Liver (tissue), 9 donors: ENCODE measurements around the gene CEMIP. TPM values are rescaled to one million over a fixed set of nuclear protein-coding genes. Genes with fewer than 3 reads are reported as not detected.

ENCODE experiments used
- DNase-seq: peaks from one replicate; pipeline ENCODE4 v3.0.0-alpha.2; 2017; ENCODE audit warnings: low spot score
- H3K27ac ChIP-seq, 2 donors: one replicate each; pipeline ENCODE4 v1.7.0; 2013; ENCODE audit warnings: inconsistent platforms in 2 of 2, low read length in 2 of 2, control low read depth in 1 of 2, low read depth in 1 of 2, mild to moderate bottlenecking in 1 of 2
- H3K27me3 ChIP-seq, 4 donors: one replicate each; pipeline versions ENCODE4 v1.6.1 to v1.7.0; 2013; ENCODE audit warnings: low read length in 3 of 4, inconsistent platforms in 1 of 4, mild to moderate bottlenecking in 1 of 4, moderate library complexity in 1 of 4; ENCODE audit not compliant: control insufficient read depth in 4 of 4, insufficient read depth in 4 of 4
- H3K36me3 ChIP-seq, 4 donors: one replicate each; pipeline versions ENCODE4 v1.6.1 to v1.7.0; 2013; ENCODE audit warnings: low read length in 3 of 4, mild to moderate bottlenecking in 3 of 4, low read depth in 1 of 4, moderate library complexity in 1 of 4; ENCODE audit not compliant: control insufficient read depth in 4 of 4, insufficient read depth in 3 of 4
- H3K4me1 ChIP-seq, 4 donors: one replicate each; pipeline versions ENCODE4 v1.6.1 to v1.7.0; 2013; ENCODE audit warnings: low read length in 3 of 4, mild to moderate bottlenecking in 3 of 4, moderate library complexity in 1 of 4; ENCODE audit not compliant: control insufficient read depth in 4 of 4, insufficient read depth in 4 of 4
- H3K4me3 ChIP-seq, 3 donors: one replicate each; pipeline versions ENCODE4 v1.6.1 to v1.7.0; 2013; ENCODE audit warnings: low read length in 3 of 3, control low read depth in 1 of 3, low read depth in 1 of 3, mild to moderate bottlenecking in 1 of 3
- H3K9ac ChIP-seq, 2 donors: one replicate each; pipeline ENCODE4 v1.7.0; 2013; ENCODE audit warnings: low read length in 2 of 2, mild to moderate bottlenecking in 2 of 2, moderate library complexity in 2 of 2, control low read depth in 1 of 2, low read depth in 1 of 2
- H3K9me3 ChIP-seq, 4 donors: one replicate each; pipeline versions ENCODE4 v1.6.1 to v1.7.0; 2013; ENCODE audit warnings: low read length in 3 of 4; ENCODE audit not compliant: control insufficient read depth in 4 of 4
- ATF3 ChIP-seq: IDR thresholded peaks from 2 replicates; pipeline ENCODE4 v1.6.1; 2016; ENCODE audit warnings: antibody characterized with exemption
- CTCF ChIP-seq: fragments of 150-350 bp; IDR thresholded peaks from 2 replicates; pipeline ENCODE4 v1.5.1; 2017; ENCODE audit warnings: improper control_type of control experiment, low read depth, low read length; ENCODE audit not compliant: missing input control
- EGR1 ChIP-seq, 2 donors: IDR thresholded peaks; 2 replicates each; pipeline ENCODE4 v1.6.1; 2016 to 2018; ENCODE audit warnings: antibody characterized with exemption in 2 of 2, low read depth in 2 of 2
- FOXA1 ChIP-seq: IDR thresholded peaks from 2 replicates; pipeline ENCODE4 v1.6.1; 2016; ENCODE audit warnings: antibody characterized with exemption
- FOXA2 ChIP-seq: IDR thresholded peaks from 2 replicates; pipeline ENCODE4 v1.6.1; 2016; ENCODE audit warnings: antibody characterized with exemption
- GABPA ChIP-seq, 2 donors: IDR thresholded peaks in 1 of 2; conservative IDR thresholded peaks in 1 of 2; 2 replicates each; pipeline ENCODE4 v1.6.1; 2016; ENCODE audit warnings: antibody characterized with exemption in 2 of 2, mild to moderate bottlenecking in 1 of 2, moderate library complexity in 1 of 2
- HNF4G ChIP-seq: IDR thresholded peaks from 2 replicates; pipeline ENCODE4 v1.6.1; 2016; ENCODE audit warnings: antibody characterized with exemption
- JUND ChIP-seq, 2 donors: IDR thresholded peaks; 2 replicates each; pipeline ENCODE4 v1.6.1; 2016; ENCODE audit warnings: antibody characterized with exemption in 2 of 2
- MAX ChIP-seq: IDR thresholded peaks from 2 replicates; pipeline ENCODE4 v1.6.1; 2016; ENCODE audit warnings: antibody characterized with exemption
- NR2F2 ChIP-seq: IDR thresholded peaks from 2 replicates; pipeline ENCODE4 v1.6.1; 2016; ENCODE audit warnings: antibody characterized with exemption
- RAD21 ChIP-seq, 2 donors: IDR thresholded peaks; 2 replicates each; pipeline ENCODE4 v1.6.1; 2016; ENCODE audit warnings: antibody characterized with exemption in 2 of 2, mild to moderate bottlenecking in 2 of 2
- RXRA ChIP-seq, 2 donors: IDR thresholded peaks; 2 replicates each; pipeline ENCODE4 v1.6.1; 2017 to 2018; ENCODE audit warnings: antibody characterized with exemption in 2 of 2, mild to moderate bottlenecking in 1 of 2
- SP1 ChIP-seq: IDR thresholded peaks from 2 replicates; pipeline ENCODE4 v1.6.1; 2018; ENCODE audit warnings: antibody characterized with exemption, mild to moderate bottlenecking
- TAF1 ChIP-seq: conservative IDR thresholded peaks from 2 replicates; pipeline ENCODE4 v1.6.1; 2016; ENCODE audit warnings: antibody characterized with exemption, mild to moderate bottlenecking
- YY1 ChIP-seq: IDR thresholded peaks from 2 replicates; pipeline ENCODE4 v1.6.1; 2016; ENCODE audit warnings: antibody characterized with exemption, mild to moderate bottlenecking
- ZBTB33 ChIP-seq: IDR thresholded peaks from 2 replicates; pipeline ENCODE4 v1.6.1; 2016; ENCODE audit warnings: antibody characterized with exemption
- WGBS: extraction: QIAGEN DNeasy Blood & Tissue Kit; methylation state at CpG from one replicate; pipeline ENCODE4 v1.1.7; 2013; 5-methylcytosine and 5-hydroxymethylcytosine counted together
- polyA plus RNA-seq, 2 donors: library from polyadenylated mRNA; stranded (reverse) in 1 of 2; unstranded in 1 of 2; fragments of 200-250 nt in 1 of 2; fragments of >200 nt in 1 of 2; fragmentation: Nextera tagmentation in 1 of 2; extraction: Ambion mirVana in 1 of 2; gene quantifications; one replicate each; pipeline versions ENCODE4 v1.2.1 to v1.2.3, GENCODE V29; 2013 to 2015
- total RNA-seq, 2 donors: library from RNA; depleted of rRNA; stranded (reverse); fragments of >200 nt; gene quantifications; one replicate each; pipeline ENCODE4 v1.2.3, GENCODE V29; 2014
- TF ChIP-seq, protein P1 (sequence below): IDR thresholded peaks from 2 replicates; pipeline ENCODE4 v1.6.1; 2016; ENCODE audit warnings: antibody characterized with exemption, mild to moderate bottlenecking
- donor health status: healthy.
- donor health status: healthy.
- donor health status: healthy.
- donor health status: healthy.
- donor health status: healthy.

The CEMIP gene
- total and polyA plus RNA-seq, 4 donors: under 0.01 to 0.89 (median 0.21) TPM

- no peaks in the 10 kb centered on the region for H3K9me3 ChIP-seq
- peaks cover 0 to 5% (median 0%) of the 10 kb centered on the region in 4 donors for H3K4me1 ChIP-seq
- H3K4me3 ChIP-seq: no peak overlapping the region
- DNase-seq: no peak
- TF ChIP-seq JUND (IDR thresholded peaks at IDR 0.05): no peak
- TF ChIP-seq RXRA (IDR thresholded peaks at IDR 0.05): no peak
- TF ChIP-seq, protein P1, sequence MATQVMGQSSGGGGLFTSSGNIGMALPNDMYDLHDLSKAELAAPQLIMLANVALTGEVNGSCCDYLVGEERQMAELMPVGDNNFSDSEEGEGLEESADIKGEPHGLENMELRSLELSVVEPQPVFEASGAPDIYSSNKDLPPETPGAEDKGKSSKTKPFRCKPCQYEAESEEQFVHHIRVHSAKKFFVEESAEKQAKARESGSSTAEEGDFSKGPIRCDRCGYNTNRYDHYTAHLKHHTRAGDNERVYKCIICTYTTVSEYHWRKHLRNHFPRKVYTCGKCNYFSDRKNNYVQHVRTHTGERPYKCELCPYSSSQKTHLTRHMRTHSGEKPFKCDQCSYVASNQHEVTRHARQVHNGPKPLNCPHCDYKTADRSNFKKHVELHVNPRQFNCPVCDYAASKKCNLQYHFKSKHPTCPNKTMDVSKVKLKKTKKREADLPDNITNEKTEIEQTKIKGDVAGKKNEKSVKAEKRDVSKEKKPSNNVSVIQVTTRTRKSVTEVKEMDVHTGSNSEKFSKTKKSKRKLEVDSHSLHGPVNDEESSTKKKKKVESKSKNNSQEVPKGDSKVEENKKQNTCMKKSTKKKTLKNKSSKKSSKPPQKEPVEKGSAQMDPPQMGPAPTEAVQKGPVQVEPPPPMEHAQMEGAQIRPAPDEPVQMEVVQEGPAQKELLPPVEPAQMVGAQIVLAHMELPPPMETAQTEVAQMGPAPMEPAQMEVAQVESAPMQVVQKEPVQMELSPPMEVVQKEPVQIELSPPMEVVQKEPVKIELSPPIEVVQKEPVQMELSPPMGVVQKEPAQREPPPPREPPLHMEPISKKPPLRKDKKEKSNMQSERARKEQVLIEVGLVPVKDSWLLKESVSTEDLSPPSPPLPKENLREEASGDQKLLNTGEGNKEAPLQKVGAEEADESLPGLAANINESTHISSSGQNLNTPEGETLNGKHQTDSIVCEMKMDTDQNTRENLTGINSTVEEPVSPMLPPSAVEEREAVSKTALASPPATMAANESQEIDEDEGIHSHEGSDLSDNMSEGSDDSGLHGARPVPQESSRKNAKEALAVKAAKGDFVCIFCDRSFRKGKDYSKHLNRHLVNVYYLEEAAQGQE: no peak
- TF ChIP-seq FOXA1: no peak
- TF ChIP-seq GABPA (IDR thresholded peaks at IDR 0.05 in 1 of 2, conservative IDR thresholded peaks at IDR 0.05 in 1 of 2): no peak
- no peak for TF ChIP-seq FOXA2
- TF ChIP-seq SP1: no peak
- TF ChIP-seq HNF4G: no peak
- no peak for TF ChIP-seq EGR1 (IDR thresholded peaks at IDR 0.05; ENCODE audit: low read depth in 2 of 2)
- TF ChIP-seq RAD21 (IDR thresholded peaks at IDR 0.05): no peak
- no peak for TF ChIP-seq MAX
- 98% methylated on average over 12 of the region's 12 CpGs for WGBS
- H3K27ac ChIP-seq: no peak overlapping the region
- no peak overlapping the region for H3K9ac ChIP-seq
- peaks cover 1 to 33% (median 9%) of the 10 kb centered on the region in 4 donors for H3K36me3 ChIP-seq
- H3K27me3 ChIP-seq: no peaks in the 10 kb centered on the region
Measured at GRCh38 chr15:80937718-80938117, 158.5 kb downstream of the CEMIP start.

DNA sequence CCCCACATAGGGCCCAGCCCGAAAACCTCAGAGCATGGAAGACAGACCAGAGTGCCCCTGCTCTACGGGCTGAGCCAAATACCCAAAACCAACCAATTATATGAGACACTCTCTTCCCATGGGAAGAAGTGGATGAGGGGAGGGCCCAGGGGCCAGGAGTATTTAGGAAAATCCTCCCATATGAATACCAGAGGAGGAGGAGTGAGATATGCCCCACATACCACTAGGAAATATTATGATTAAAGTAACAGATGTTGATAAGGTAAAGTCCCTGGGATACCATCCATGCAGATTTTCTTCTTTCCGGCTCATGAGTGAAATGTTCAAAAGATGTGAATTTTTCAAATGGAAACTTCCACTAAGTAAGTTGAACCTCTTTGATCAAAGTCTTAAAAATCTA lies 160.0 kb downstream of the CEMIP start:
- no peak for DNase-seq
- WGBS: 98% methylated on average over 3 of the region's 3 CpGs

More for the DNA sequence above, 160.0 kb downstream of the CEMIP start:
- no peak overlapping the region for H3K27ac ChIP-seq
- H3K4me3 ChIP-seq: no peak overlapping the region
- peaks cover 0 to 5% (median 0%) of the 10 kb centered on the region in 4 donors for H3K4me1 ChIP-seq
- TF ChIP-seq SP1 (no peak), NR2F2 (no peak), RXRA (IDR thresholded peaks at IDR 0.05) (no peak), FOXA2 (no peak), FOXA1 (no peak), TAF1 (no peak), ATF3 (no peak), CTCF (no peak), EGR1 (IDR thresholded peaks at IDR 0.05; ENCODE audit: low read depth in 2 of 2) (no peak), JUND (IDR thresholded peaks at IDR 0.05) (no peak), RAD21 (IDR thresholded peaks at IDR 0.05) (no peak), GABPA (IDR thresholded peaks at IDR 0.05 in 1 of 2, conservative IDR thresholded peaks at IDR 0.05 in 1 of 2) (no peak), ZBTB33 (no peak), YY1 (no peak)
- TF ChIP-seq, protein P1: no peak
- peaks cover 1 to 37% (median 9%) of the 10 kb centered on the region in 4 donors for H3K36me3 ChIP-seq
- no peaks in the 10 kb centered on the region for H3K9me3 ChIP-seq
- H3K9ac ChIP-seq: no peak overlapping the region
- H3K27me3 ChIP-seq: no peaks in the 10 kb centered on the region
